SK-N-SH (cell line): ENCODE measurements around the gene PROSER2. TPM values are rescaled to one million over a fixed set of nuclear protein-coding genes. Genes with fewer than 3 reads are reported as not detected.

Experiments
- CTCF ChIA-PET: fragments of 300-600, 350-600 bp; formaldehyde crosslinking; extraction: SDS; loops from one replicate; lab custom pipeline; 2021; lab: Yijun Ruan, JAX
- POLR2A ChIA-PET: fragments of 350-600 bp; sonication (Branson Sonifier 250); formaldehyde crosslinking; extraction: SDS; loops from one replicate; lab custom pipeline; 2020; ENCODE audit warnings: antibody characterized with exemption, inconsistent platforms; lab: Yijun Ruan, JAX
- DNase-seq: peaks from one replicate; pipeline ENCODE4 v3.0.0; 2012
- H2AFZ ChIP-seq: fragments of 200-600 bp; sonication (generic); 2 replicates; pipeline ENCODE4 v1.8.1; 2016; ENCODE audit warnings: antibody characterized with exemption, mild to moderate bottlenecking, low read depth
- H3F3A ChIP-seq: fragments of 200-600 bp; sonication (generic); replicated peaks from 2 replicates; pipeline ENCODE3; 2016; ENCODE audit warnings: antibody characterized with exemption, mild to moderate bottlenecking; ENCODE audit not compliant: insufficient read depth
- H3K27ac ChIP-seq, 2 experiments: fragments of 200-500 bp in 1 of 2; fragments of 200-600 bp in 1 of 2; sonication (Bioruptor generic) in 1 of 2; sonication (generic), shearing (Covaris generic) in 1 of 2; 2 replicates each; pipeline versions ENCODE4 v1.5.1 to v1.6.1; 2014 to 2016; ENCODE audit warnings: low read depth in 2 of 2, inconsistent platforms in 1 of 2, low read length in 1 of 2, mild to moderate bottlenecking in 1 of 2, mixed read lengths in 1 of 2
- H3K27me3 ChIP-seq: fragments of 200-600 bp; sonication (generic), shearing (Covaris generic); 2 replicates; pipeline ENCODE4 v1.6.1; 2016; ENCODE audit warnings: mixed run types; ENCODE audit not compliant: insufficient read depth
- H3K36me3 ChIP-seq, 2 experiments: fragments of 200-500 bp in 1 of 2; fragments of 200-600 bp in 1 of 2; sonication (Bioruptor generic) in 1 of 2; sonication (generic) in 1 of 2; replicated peaks in 1 of 2; 2 replicates each; pipeline versions ENCODE3 to v1.5.1; 2014 to 2016; ENCODE audit warnings: low read length in 1 of 2, mild to moderate bottlenecking in 1 of 2; ENCODE audit not compliant: insufficient read depth in 2 of 2, control insufficient read depth in 1 of 2
- H3K4me1 ChIP-seq, 2 experiments: fragments of 200-500 bp in 1 of 2; fragments of 200-600 bp in 1 of 2; sonication (Bioruptor generic) in 1 of 2; sonication (generic), shearing (Covaris generic) in 1 of 2; 2 replicates each; pipeline versions ENCODE4 v1.5.1 to v1.6.1; 2014 to 2016; ENCODE audit warnings: low read depth in 1 of 2, low read length in 1 of 2, mixed run types in 1 of 2; ENCODE audit not compliant: insufficient read depth in 2 of 2, control insufficient read depth in 1 of 2
- H3K4me2 ChIP-seq: fragments of 200-600 bp; sonication (generic), shearing (Covaris generic); 2 replicates; pipeline ENCODE4 v1.6.1; 2017; ENCODE audit warnings: mixed run types
- H3K4me3 ChIP-seq, 2 experiments: fragments of 200-500 bp in 1 of 2; fragments of 200-600 bp in 1 of 2; sonication (Bioruptor generic) in 1 of 2; sonication (generic), shearing (Covaris generic) in 1 of 2; 2 replicates each; pipeline versions ENCODE4 v1.5.1 to v1.8.1; 2014 to 2016; ENCODE audit warnings: low read depth in 2 of 2, inconsistent platforms in 1 of 2, low read length in 1 of 2, mild to moderate bottlenecking in 1 of 2, mixed read lengths in 1 of 2, moderate library complexity in 1 of 2
- H3K79me2 ChIP-seq: fragments of 200-600 bp; sonication (generic); 2 replicates; pipeline ENCODE4 v1.8.1; 2017; ENCODE audit warnings: mild to moderate bottlenecking; ENCODE audit not compliant: insufficient read depth
- H3K9ac ChIP-seq: fragments of 200-600 bp; sonication (generic); 2 replicates; pipeline ENCODE4 v1.6.1; 2017; ENCODE audit warnings: mixed run types
- H3K9me2 ChIP-seq: fragments of 200-600 bp; sonication (generic); 2 replicates; pipeline ENCODE4 v1.6.1; 2017; ENCODE audit warnings: mixed run types
- H3K9me3 ChIP-seq: fragments of 200-600 bp; sonication (generic); 2 replicates; pipeline ENCODE4 v1.6.1; 2017; ENCODE audit warnings: mixed run types, mild to moderate bottlenecking, moderate library complexity
- H4K20me1 ChIP-seq: fragments of 200-600 bp; sonication (generic); 2 replicates; pipeline ENCODE4 v1.6.1; 2017; ENCODE audit warnings: mild to moderate bottlenecking, mixed run types; ENCODE audit not compliant: insufficient read depth
- ELF1 ChIP-seq: IDR thresholded peaks from 2 replicates; pipeline ENCODE4 v1.4.0; 2012
- EZH2phosphoT487 ChIP-seq: fragments of 200-600 bp; sonication (generic); IDR thresholded peaks from 2 replicates; pipeline ENCODE4 v1.6.1; 2017; ENCODE audit warnings: low read depth, mixed run types, mild to moderate bottlenecking, antibody characterized with exemption, moderate library complexity, borderline replicate concordance
- FOSL2 ChIP-seq: IDR thresholded peaks from 2 replicates; pipeline ENCODE4 v1.4.0; 2012; ENCODE audit warnings: low read depth, mild to moderate bottlenecking, moderate library complexity, borderline replicate concordance
- FOXJ3 ChIP-seq: sonication (generic); formaldehyde crosslinking; IDR thresholded peaks from 2 replicates; pipeline ENCODE4 v1.5.1; 2020; ENCODE audit warnings: mild to moderate bottlenecking, missing genetic modification reagents
- GABPA ChIP-seq: IDR thresholded peaks from 2 replicates; pipeline ENCODE4 v1.4.0; 2012; ENCODE audit warnings: low read depth, mild to moderate bottlenecking
- GATA2 ChIP-seq: sonication (generic); formaldehyde crosslinking; IDR thresholded peaks from 2 replicates; pipeline ENCODE4 v1.5.0; 2020; ENCODE audit warnings: mild to moderate bottlenecking, missing genetic modification reagents
- IRF3 ChIP-seq: fragments of 150-350 bp; IDR thresholded peaks from 2 replicates; pipeline ENCODE4 v1.6.1; 2016; ENCODE audit warnings: mild to moderate bottlenecking, low read depth, low read length
- MAX ChIP-seq: IDR thresholded peaks from 2 replicates; pipeline ENCODE4 v1.4.0; 2012; ENCODE audit warnings: low read depth
- MEF2A ChIP-seq: IDR thresholded peaks from 2 replicates; pipeline ENCODE4 v1.4.0; 2012; ENCODE audit warnings: low read depth, borderline replicate concordance
- MXI1 ChIP-seq: IDR thresholded peaks from 2 replicates; pipeline ENCODE4 v1.6.1; 2012; ENCODE audit warnings: mild to moderate bottlenecking, low read depth, low read length, improper control_type of control experiment
- NRF1 ChIP-seq: IDR thresholded peaks from 2 replicates; pipeline ENCODE4 v1.6.1; 2012; ENCODE audit warnings: low read depth, mild to moderate bottlenecking, low read length
- PBX3 ChIP-seq: IDR thresholded peaks from 2 replicates; pipeline ENCODE4; 2012
- RAD21 ChIP-seq: IDR thresholded peaks from 2 replicates; pipeline ENCODE4 v1.6.1; 2012; ENCODE audit warnings: mild to moderate bottlenecking, low read length
- RCOR1 ChIP-seq: fragments of 150-350 bp; IDR thresholded peaks from 2 replicates; pipeline ENCODE4 v1.6.1; 2017; ENCODE audit warnings: antibody characterized with exemption, low read length
- REST ChIP-seq: IDR thresholded peaks from 2 replicates; pipeline ENCODE4 v1.6.1; 2012; ENCODE audit warnings: mild to moderate bottlenecking, low read depth, low read length, moderate library complexity
- RXRA ChIP-seq: IDR thresholded peaks from 2 replicates; pipeline ENCODE4 v1.4.0; 2012; ENCODE audit warnings: low read depth, mild to moderate bottlenecking, borderline replicate concordance
- SIN3A ChIP-seq: IDR thresholded peaks from 2 replicates; pipeline ENCODE4 v1.6.1; 2012; ENCODE audit warnings: low read depth, mild to moderate bottlenecking, low read length, moderate library complexity, borderline replicate concordance
- SMC3 ChIP-seq: IDR thresholded peaks from 2 replicates; pipeline ENCODE4 v1.6.1; 2012; ENCODE audit warnings: low read depth, low read length, improper control_type of control experiment
- TAF1 ChIP-seq: IDR thresholded peaks from 2 replicates; pipeline ENCODE4 v1.6.1; 2012; ENCODE audit warnings: low read depth, mild to moderate bottlenecking, low read length, moderate library complexity, borderline replicate concordance
- TCF12 ChIP-seq: IDR thresholded peaks from 2 replicates; pipeline ENCODE4 v1.4.0; 2012
- YY1 ChIP-seq: IDR thresholded peaks from 2 replicates; pipeline ENCODE4 v1.4.0; 2012; ENCODE audit warnings: low read depth, mild to moderate bottlenecking
- WGBS: methylation state at CpG from one replicate; pipeline ENCODE4 v1.1.6; 2017; ENCODE audit warnings: low lambda C conversion rate; 5-methylcytosine and 5-hydroxymethylcytosine counted together
- polyA plus RNA-seq, 3 experiments: library from polyadenylated mRNA; depleted of rRNA; stranded (reverse); fragments of >200 nt; gene quantifications; 2 replicates each; pipeline ENCODE4 v1.2.3, GENCODE V29; 2012

PROSER2 gene
- polyA plus RNA-seq, 1 of the 3 experiments (the other 2 are of a cell fraction) = 0.95 TPM

GRCh38 chr10:11910102-11910501 lies 86.9 kb downstream of the PROSER2 start:
- Histone ChIP-seq H3K4me1 (no peaks in the 10 kb centered on the region), H3K9me2 (no peaks in the 10 kb centered on the region), H4K20me1 (no peaks in the 10 kb centered on the region), H3K36me3 (no peaks in the 10 kb centered on the region), H2AFZ (no peak overlapping the region), H3K79me2 (no peaks in the 10 kb centered on the region), H3K4me3 (no peak overlapping the region), H3K27me3 (no peaks in the 10 kb centered on the region), H3F3A (no peaks in the 10 kb centered on the region), H3K4me2 (no peak overlapping the region), H3K27ac (no peak overlapping the region), H3K9me3 (no peaks in the 10 kb centered on the region), H3K9ac (no peak overlapping the region)
- ChIA-PET POLR2A (no interaction called here), CTCF (interaction anchor here (1.2 kb wide), 1 partner anchor 91 kb away, joined by 4 read pairs; no protein-coding TSS in a partner anchor)
- TF ChIP-seq EZH2phosphoT487 (no peak), NRF1 (no peak), YY1 (no peak), FOSL2 (no peak), MXI1 (no peak), TAF1 (no peak), RXRA (no peak), MEF2A (no peak), MAX (no peak)
- no peak for DNase-seq
- WGBS = 83% methylated on average over 8 of the region's 10 CpGs

GRCh38 chr10:11913079-11913641 lies 90.0 kb downstream of the PROSER2 start:
- no peak overlapping the region for H3K4me2 ChIP-seq
- no peak overlapping the region for H2AFZ ChIP-seq
- TF ChIP-seq GATA2 (no peak), TAF1 (no peak), PBX3 (no peak), RAD21 (no peak), SIN3A (no peak), SMC3 (no peak), MEF2A (no peak), RCOR1 (no peak), FOXJ3 (CRISPR knock-in tag) (no peak), IRF3 (no peak), GABPA (no peak), ELF1 (no peak), TCF12 (no peak), REST (no peak), MXI1 (no peak), YY1 (no peak), FOSL2 (no peak)
- WGBS = 75% methylated on average over 8 of the region's 11 CpGs
- no peaks in the 10 kb centered on the region for H3K27me3 ChIP-seq
- no peak overlapping the region for H3K9ac ChIP-seq
- H3K4me3 ChIP-seq = no peak overlapping the region
- POLR2A ChIA-PET = no interaction called here
- H3K27ac ChIP-seq = no peak overlapping the region
- peaks cover 0 to under 1% of the 10 kb centered on the region in 2 experiments for H3K36me3 ChIP-seq
- no peaks in the 10 kb centered on the region for H3K9me2 ChIP-seq
- H3K4me1 ChIP-seq = no peaks in the 10 kb centered on the region
- H3F3A ChIP-seq = no peaks in the 10 kb centered on the region
- no peaks in the 10 kb centered on the region for H3K9me3 ChIP-seq
- CTCF ChIA-PET = interaction anchor here (0.7 to 1.1 kb wide), 2 partner anchors 29 to 94 kb away, joined by 3 to 4 read pairs; no protein-coding TSS in a partner anchor
- DNase-seq = no peak
- no peaks in the 10 kb centered on the region for H4K20me1 ChIP-seq
- no peaks in the 10 kb centered on the region for H3K79me2 ChIP-seq
